GM23248 (cell line): ENCODE data around the gene OPRM1.

Source experiments
- EZH2 ChIP-seq: fragments of 200-600 bp; sonication (generic); IDR thresholded peaks from 2 replicates; pipeline ENCODE4 v1.6.1; 2018; ENCODE audit warnings: antibody characterized with exemption, mild to moderate bottlenecking; ENCODE audit not compliant: insufficient read depth, poor library complexity, severe bottlenecking
- EZH2phosphoT487 ChIP-seq: fragments of 200-600 bp; sonication (generic); IDR thresholded peaks from 2 replicates; pipeline ENCODE4 v1.6.1; 2018; ENCODE audit warnings: antibody characterized with exemption, moderate library complexity, mild to moderate bottlenecking, low read depth; ENCODE audit not compliant: insufficient read depth

DNA sequence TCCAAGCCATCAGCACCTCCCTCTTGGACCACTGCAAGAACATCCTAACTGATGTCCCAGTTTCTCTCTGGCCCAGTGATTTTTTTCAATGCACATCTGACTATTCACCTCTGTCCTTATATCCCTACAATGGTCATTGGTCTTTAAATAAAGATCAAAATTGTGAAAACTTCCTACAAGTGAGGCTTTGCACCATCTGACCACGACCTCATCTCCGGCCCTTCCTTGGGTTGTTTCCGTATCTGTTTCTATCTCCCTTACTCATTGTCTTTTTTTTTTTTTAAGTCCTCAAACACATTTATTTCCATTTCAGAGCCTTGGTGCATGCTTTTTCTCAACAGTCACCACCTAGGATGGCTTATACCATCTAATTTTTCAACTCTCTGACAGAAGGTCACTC, 229.4 kb downstream of the OPRM1 start:
- no peak for TF ChIP-seq EZH2
- TF ChIP-seq EZH2phosphoT487, result no peak
